ENCODE results near the gene SEZ6. TPM values are rescaled to one million over a fixed set of nuclear protein-coding genes. Genes with fewer than 3 reads are reported as not detected.

Gene SEZ6
- total RNA-seq, 1 donor from 2014 or later, result not detected

- H3K27me3 Mint-ChIP-seq (ENCODE audit: unreplicated experiment), result peaks cover 65% of the 10 kb centered on the region
- peaks cover 4% of the 10 kb centered on the region for H3K4me1 Mint-ChIP-seq (ENCODE audit: unreplicated experiment)
- TF ChIP-seq CTCF (IDR thresholded peaks at IDR 0.05), result no peak
Observed at GRCh38 chr17:29008591-29008990, 2.8 kb upstream of the SEZ6 start.

GRCh38 chr17:29007860-29008455 is 2.1 kb upstream of the SEZ6 start:
- DNase-seq (ENCODE audit: extremely low spot score, unreplicated experiment), result no peak
- Mint-ChIP-seq H3K4me3 (ENCODE audit: unreplicated experiment) (no peak overlapping the region), H3K9me3 (ENCODE audit: unreplicated experiment) (no peaks in the 10 kb centered on the region), H3K4me1 (ENCODE audit: unreplicated experiment) (peaks cover 4% of the 10 kb centered on the region), H3K27me3 (ENCODE audit: unreplicated experiment) (peaks cover 71% of the 10 kb centered on the region), H3K27ac (ENCODE audit: unreplicated experiment) (no peak overlapping the region), H3K36me3 (ENCODE audit: unreplicated experiment) (no peaks in the 10 kb centered on the region)
- TF ChIP-seq CTCF (IDR thresholded peaks at IDR 0.05), result no peak

More at GRCh38 chr17:29008591-29008990, 2.8 kb upstream of the SEZ6 start:
- Mint-ChIP-seq H3K36me3 (ENCODE audit: unreplicated experiment) (no peaks in the 10 kb centered on the region), H3K27ac (ENCODE audit: unreplicated experiment) (no peak overlapping the region), H3K4me3 (ENCODE audit: unreplicated experiment) (no peak overlapping the region), H3K9me3 (ENCODE audit: unreplicated experiment) (no peaks in the 10 kb centered on the region)
- no peak for DNase-seq (ENCODE audit: extremely low spot score, unreplicated experiment)

- Mint-ChIP-seq H3K4me3 (ENCODE audit: unreplicated experiment) (no peak overlapping the region), H3K27me3 (ENCODE audit: unreplicated experiment) (peaks cover 72% of the 10 kb centered on the region)
Observed at GRCh38 chr17:29007456-29007855, 1.6 kb upstream of the SEZ6 start.

GRCh38 chr17:29004081-29004692 is 1.6 kb downstream of the SEZ6 start:
- H3K9me3 Mint-ChIP-seq (ENCODE audit: unreplicated experiment), result no peaks in the 10 kb centered on the region
- DNase-seq (ENCODE audit: extremely low spot score, unreplicated experiment), result no peak
- H3K4me3 Mint-ChIP-seq (ENCODE audit: unreplicated experiment), result no peak overlapping the region
- H3K27ac Mint-ChIP-seq (ENCODE audit: unreplicated experiment), result no peak overlapping the region
- peaks cover 4% of the 10 kb centered on the region for H3K4me1 Mint-ChIP-seq (ENCODE audit: unreplicated experiment)
- no peak for TF ChIP-seq CTCF (IDR thresholded peaks at IDR 0.05)
- H3K27me3 Mint-ChIP-seq (ENCODE audit: unreplicated experiment), result peaks cover 55% of the 10 kb centered on the region
- H3K36me3 Mint-ChIP-seq (ENCODE audit: unreplicated experiment), result no peaks in the 10 kb centered on the region

More at GRCh38 chr17:29007456-29007855, 1.6 kb upstream of the SEZ6 start:
- Mint-ChIP-seq H3K9me3 (ENCODE audit: unreplicated experiment) (no peaks in the 10 kb centered on the region), H3K4me1 (ENCODE audit: unreplicated experiment) (peaks cover 4% of the 10 kb centered on the region), H3K36me3 (ENCODE audit: unreplicated experiment) (no peaks in the 10 kb centered on the region), H3K27ac (ENCODE audit: unreplicated experiment) (no peak overlapping the region)
- TF ChIP-seq CTCF (IDR thresholded peaks at IDR 0.05), result no peak
- DNase-seq (ENCODE audit: extremely low spot score, unreplicated experiment), result no peak

GRCh38 chr17:29003289-29003688 is 2.5 kb downstream of the SEZ6 start:
- no peak for DNase-seq (ENCODE audit: extremely low spot score, unreplicated experiment)
- no peak overlapping the region for H3K4me3 Mint-ChIP-seq (ENCODE audit: unreplicated experiment)
- no peak for TF ChIP-seq CTCF (IDR thresholded peaks at IDR 0.05)
- no peaks in the 10 kb centered on the region for H3K36me3 Mint-ChIP-seq (ENCODE audit: unreplicated experiment)
- H3K9me3 Mint-ChIP-seq (ENCODE audit: unreplicated experiment), result no peaks in the 10 kb centered on the region
- peaks cover 58% of the 10 kb centered on the region for H3K27me3 Mint-ChIP-seq (ENCODE audit: unreplicated experiment)
- peaks cover 4% of the 10 kb centered on the region for H3K4me1 Mint-ChIP-seq (ENCODE audit: unreplicated experiment)
- no peak overlapping the region for H3K27ac Mint-ChIP-seq (ENCODE audit: unreplicated experiment)
